ENCODE data around the gene IPO13. TPM values are rescaled to one million over a fixed set of nuclear protein-coding genes. Genes with fewer than 3 reads are reported as not detected.

IPO13 gene
- total and polyA plus RNA-seq, 2 experiments from 2014 or later: 20.6 to 30.7 TPM

- Histone ChIP-seq H3K79me2 (peaks cover 45% of the 10 kb centered on the region), H4K20me1 (ENCODE audit: insufficient read depth, poor library complexity, severe bottlenecking) (no peaks in the 10 kb centered on the region), H3K9me2 (replicated peaks; ENCODE audit: insufficient read depth) (no peaks in the 10 kb centered on the region), H2AFZ (no peak overlapping the region), H3K36me3 (replicated peaks; ENCODE audit: insufficient read depth, low read depth) (no peaks in the 10 kb centered on the region), H3K9me3 (ENCODE audit: low read depth) (no peaks in the 10 kb centered on the region), H3K27me3 (no peaks in the 10 kb centered on the region), H3K4me2 (no peak overlapping the region), H3K4me1 (ENCODE audit: insufficient read depth) (peaks cover 11% of the 10 kb centered on the region), H3K4me3 (no peak overlapping the region), H3K27ac (no peak overlapping the region)
- TF ChIP-seq, protein P1, sequence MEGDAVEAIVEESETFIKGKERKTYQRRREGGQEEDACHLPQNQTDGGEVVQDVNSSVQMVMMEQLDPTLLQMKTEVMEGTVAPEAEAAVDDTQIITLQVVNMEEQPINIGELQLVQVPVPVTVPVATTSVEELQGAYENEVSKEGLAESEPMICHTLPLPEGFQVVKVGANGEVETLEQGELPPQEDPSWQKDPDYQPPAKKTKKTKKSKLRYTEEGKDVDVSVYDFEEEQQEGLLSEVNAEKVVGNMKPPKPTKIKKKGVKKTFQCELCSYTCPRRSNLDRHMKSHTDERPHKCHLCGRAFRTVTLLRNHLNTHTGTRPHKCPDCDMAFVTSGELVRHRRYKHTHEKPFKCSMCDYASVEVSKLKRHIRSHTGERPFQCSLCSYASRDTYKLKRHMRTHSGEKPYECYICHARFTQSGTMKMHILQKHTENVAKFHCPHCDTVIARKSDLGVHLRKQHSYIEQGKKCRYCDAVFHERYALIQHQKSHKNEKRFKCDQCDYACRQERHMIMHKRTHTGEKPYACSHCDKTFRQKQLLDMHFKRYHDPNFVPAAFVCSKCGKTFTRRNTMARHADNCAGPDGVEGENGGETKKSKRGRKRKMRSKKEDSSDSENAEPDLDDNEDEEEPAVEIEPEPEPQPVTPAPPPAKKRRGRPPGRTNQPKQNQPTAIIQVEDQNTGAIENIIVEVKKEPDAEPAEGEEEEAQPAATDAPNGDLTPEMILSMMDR (IDR thresholded peaks at IDR 0.05; ENCODE audit: poor library complexity): no peak
- TF ChIP-seq EZH2phosphoT487 (IDR thresholded peaks at IDR 0.05; ENCODE audit: low read depth, severe bottlenecking, unreplicated experiment) (no peak), EZH2 (IDR thresholded peaks at IDR 0.05; ENCODE audit: borderline replicate concordance) (no peak)
- DNase-seq (ENCODE audit: low spot score): no peak
- WGBS (ENCODE audit: low lambda C conversion rate, missing lambda C conversion rate): 94% methylated on average over 4 of the region's 4 CpGs
Observed at GRCh38 chr1:43951021-43951985, 4.6 kb downstream of the IPO13 start.

GRCh38 chr1:43952731-43953346, 6.1 kb downstream of the IPO13 start:
- Histone ChIP-seq H3K27me3 (no peaks in the 10 kb centered on the region), H4K20me1 (ENCODE audit: insufficient read depth, poor library complexity, severe bottlenecking) (no peaks in the 10 kb centered on the region), H3K4me1 (ENCODE audit: insufficient read depth) (peaks cover 5% of the 10 kb centered on the region), H3K36me3 (replicated peaks; ENCODE audit: insufficient read depth, low read depth) (no peaks in the 10 kb centered on the region), H3K79me2 (peaks cover 36% of the 10 kb centered on the region), H2AFZ (no peak overlapping the region), H3K4me3 (no peak overlapping the region), H3K4me2 (no peak overlapping the region), H3K9me3 (ENCODE audit: low read depth) (no peaks in the 10 kb centered on the region), H3K27ac (no peak overlapping the region), H3K9me2 (replicated peaks; ENCODE audit: insufficient read depth) (no peaks in the 10 kb centered on the region)
- WGBS (ENCODE audit: low lambda C conversion rate, missing lambda C conversion rate): 56% methylated on average over 8 of the region's 8 CpGs
- DNase-seq (ENCODE audit: low spot score): no peak
- TF ChIP-seq, protein P1 (IDR thresholded peaks at IDR 0.05; ENCODE audit: poor library complexity): no peak
- TF ChIP-seq EZH2phosphoT487 (IDR thresholded peaks at IDR 0.05; ENCODE audit: low read depth, severe bottlenecking, unreplicated experiment) (no peak), EZH2 (IDR thresholded peaks at IDR 0.05; ENCODE audit: borderline replicate concordance) (no peak)

GRCh38 chr1:43953361-43953760, 6.6 kb downstream of the IPO13 start:
- H3K9me3 ChIP-seq (ENCODE audit: low read depth): no peaks in the 10 kb centered on the region
- no peaks in the 10 kb centered on the region for H3K36me3 ChIP-seq (replicated peaks; ENCODE audit: insufficient read depth, low read depth)
- H3K4me1 ChIP-seq (ENCODE audit: insufficient read depth): peaks cover under 1% of the 10 kb centered on the region
- H3K9me2 ChIP-seq (replicated peaks; ENCODE audit: insufficient read depth): no peaks in the 10 kb centered on the region
- H4K20me1 ChIP-seq (ENCODE audit: insufficient read depth, poor library complexity, severe bottlenecking): no peaks in the 10 kb centered on the region
- DNase-seq (ENCODE audit: low spot score): no peak
- H3K79me2 ChIP-seq: peaks cover 31% of the 10 kb centered on the region
- WGBS (ENCODE audit: low lambda C conversion rate, missing lambda C conversion rate): 89% methylated on average over 3 of the region's 3 CpGs
- TF ChIP-seq EZH2 (IDR thresholded peaks at IDR 0.05; ENCODE audit: borderline replicate concordance) (no peak), EZH2phosphoT487 (IDR thresholded peaks at IDR 0.05; ENCODE audit: low read depth, severe bottlenecking, unreplicated experiment) (no peak)
- TF ChIP-seq, protein P1 (IDR thresholded peaks at IDR 0.05; ENCODE audit: poor library complexity): no peak
- H3K4me2 ChIP-seq: no peak overlapping the region
- H3K27ac ChIP-seq: no peak overlapping the region
- no peak overlapping the region for H3K4me3 ChIP-seq
- H3K27me3 ChIP-seq: no peaks in the 10 kb centered on the region
- H2AFZ ChIP-seq: no peak overlapping the region

Data from hepatocyte (in vitro differentiated cells).